ENCODE results near the gene RPS6KA3. TPM values are rescaled to one million over a fixed set of nuclear protein-coding genes. Genes with fewer than 3 reads are reported as not detected.

RPS6KA3 gene
- total RNA-seq, 1 experiment from 2014 or later: 9.2 TPM

DNA sequence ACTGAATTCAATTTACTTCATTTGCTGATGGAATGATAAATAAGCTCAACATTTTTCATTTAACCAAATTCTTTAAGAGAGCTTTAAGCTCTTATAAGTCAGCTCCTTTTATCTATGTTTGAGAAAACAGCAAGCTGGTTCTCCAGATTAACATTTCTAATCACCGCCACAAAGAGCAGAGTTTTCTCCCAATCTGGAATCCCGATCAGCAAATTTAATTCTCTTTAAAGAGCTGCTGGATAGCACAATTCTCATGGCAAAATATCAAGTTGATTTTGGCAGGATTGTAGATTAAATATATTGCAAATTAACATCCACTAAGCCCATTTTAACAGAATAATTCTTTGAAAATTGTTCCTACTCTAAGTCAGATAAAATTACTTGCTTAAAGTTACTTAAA lies 48.8 kb downstream of the RPS6KA3 start:
- no peak overlapping the region for H2BK120ac ChIP-seq (ENCODE audit: low read depth, low read length, poor library complexity, severe bottlenecking)
- H4K5ac ChIP-seq (ENCODE audit: insufficient read length, low read depth, low read length): no peak overlapping the region
- TF ChIP-seq, protein P1, sequence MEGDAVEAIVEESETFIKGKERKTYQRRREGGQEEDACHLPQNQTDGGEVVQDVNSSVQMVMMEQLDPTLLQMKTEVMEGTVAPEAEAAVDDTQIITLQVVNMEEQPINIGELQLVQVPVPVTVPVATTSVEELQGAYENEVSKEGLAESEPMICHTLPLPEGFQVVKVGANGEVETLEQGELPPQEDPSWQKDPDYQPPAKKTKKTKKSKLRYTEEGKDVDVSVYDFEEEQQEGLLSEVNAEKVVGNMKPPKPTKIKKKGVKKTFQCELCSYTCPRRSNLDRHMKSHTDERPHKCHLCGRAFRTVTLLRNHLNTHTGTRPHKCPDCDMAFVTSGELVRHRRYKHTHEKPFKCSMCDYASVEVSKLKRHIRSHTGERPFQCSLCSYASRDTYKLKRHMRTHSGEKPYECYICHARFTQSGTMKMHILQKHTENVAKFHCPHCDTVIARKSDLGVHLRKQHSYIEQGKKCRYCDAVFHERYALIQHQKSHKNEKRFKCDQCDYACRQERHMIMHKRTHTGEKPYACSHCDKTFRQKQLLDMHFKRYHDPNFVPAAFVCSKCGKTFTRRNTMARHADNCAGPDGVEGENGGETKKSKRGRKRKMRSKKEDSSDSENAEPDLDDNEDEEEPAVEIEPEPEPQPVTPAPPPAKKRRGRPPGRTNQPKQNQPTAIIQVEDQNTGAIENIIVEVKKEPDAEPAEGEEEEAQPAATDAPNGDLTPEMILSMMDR (conservative IDR thresholded peaks at IDR 0.05): no peak
- no peaks in the 10 kb centered on the region for H3K23me2 ChIP-seq (ENCODE audit: insufficient read length, low read depth, low read length, poor library complexity, severe bottlenecking)
- no peak overlapping the region for H4K8ac ChIP-seq (replicated peaks; ENCODE audit: insufficient read length, low read depth, low read length)
- H3K4me1 ChIP-seq (ENCODE audit: insufficient read depth, low read length): no peaks in the 10 kb centered on the region; the same call in 1 of the 2 replicates
- no peak overlapping the region for H2BK20ac ChIP-seq (ENCODE audit: low read depth, low read length, poor library complexity, severe bottlenecking)
- no CpG with 5 or more reads among the region's 2 CpGs for WGBS (ENCODE audit: extremely low coverage, insufficient read length, low lambda C conversion rate)
- no peak overlapping the region for H3K23ac ChIP-seq (ENCODE audit: insufficient read length, low read depth, low read length)
- Mint-ChIP-seq H3K9me3 (peaks cover 30 to 53% of the 10 kb centered on the region in 2 experiments), H3K4me1 (peaks cover 3 to 12% of the 10 kb centered on the region in 2 experiments; a peak in 3 of 4 replicates), H3K36me3 (ENCODE audit: insufficient read depth in 1 of 3, low read depth in 3 of 3) (no peaks in the 10 kb centered on the region; a peak in 2 of 7 replicates), H3K27ac (no peak overlapping the region), H3K27me3 (ENCODE audit: low read depth) (no peaks in the 10 kb centered on the region), H3K4me3 (no peak overlapping the region)
- H2BK15ac ChIP-seq (ENCODE audit: low read depth, low read length): no peak overlapping the region
- no peak overlapping the region for H4K91ac ChIP-seq (ENCODE audit: insufficient read length, low read depth, low read length)
- no peak overlapping the region for H3K9ac ChIP-seq (ENCODE audit: extremely low read depth, insufficient read length, low read length)
- H2BK5ac ChIP-seq (ENCODE audit: insufficient read length, low read length): no peak overlapping the region
- no peaks in the 10 kb centered on the region for H3K9me3 ChIP-seq (ENCODE audit: control insufficient read depth, low read depth, low read length)
- DNase-seq: no peak
- no peaks in the 10 kb centered on the region for H3K79me1 ChIP-seq (ENCODE audit: insufficient read depth, low read depth, low read length, poor library complexity, severe bottlenecking)
- H3K27ac ChIP-seq (ENCODE audit: insufficient read length, low read depth, low read length): no peak overlapping the region
- H3K79me2 ChIP-seq (ENCODE audit: insufficient read depth, low read length): no peaks in the 10 kb centered on the region
- H2BK12ac ChIP-seq (ENCODE audit: insufficient read length, low read depth, low read length): no peak overlapping the region
- no peak overlapping the region for H3K4me2 ChIP-seq (ENCODE audit: insufficient read depth, insufficient read length, low read length)
- H3T11ph ChIP-seq (ENCODE audit: low read length): no peak overlapping the region
- no peaks in the 10 kb centered on the region for H4K20me1 ChIP-seq (ENCODE audit: control insufficient read depth, insufficient read depth, insufficient read length)
- H2AK5ac ChIP-seq (ENCODE audit: insufficient read length, low read length): no peak overlapping the region
- H3K14ac ChIP-seq (ENCODE audit: insufficient read depth, low read length): no peak overlapping the region
- no peaks in the 10 kb centered on the region for H3K27me3 ChIP-seq (ENCODE audit: insufficient read depth, low read length)
- H3K56ac ChIP-seq (ENCODE audit: insufficient read length, low read depth, low read length): no peak overlapping the region
- H3K4ac ChIP-seq (ENCODE audit: low read depth, low read length): no peak overlapping the region
- H3K18ac ChIP-seq (ENCODE audit: insufficient read length, low read depth, low read length): no peak overlapping the region
- H2AFZ ChIP-seq (ENCODE audit: low read length): no peak overlapping the region
